Smooth muscle cell (in vitro differentiated cells): ENCODE data around the gene TBX20. TPM values are rescaled to one million over a fixed set of nuclear protein-coding genes. Genes with fewer than 3 reads are reported as not detected.
"Not testable (repeated sequence)": the region's sequence is repeated elsewhere in the genome, so short reads cannot be mapped to it uniquely, and the experiment has no call there.

Source experiments
- DNase-seq: peaks from one replicate; lab custom pipeline; 2025; ENCODE audit not compliant: unreplicated experiment; lab: John Stamatoyannopoulos, UW
- H2AFZ ChIP-seq: fragments of 200-600 bp; sonication (generic); 2 replicates; pipeline ENCODE4 v1.6.0; 2016; ENCODE audit warnings: antibody characterized with exemption, low read depth, mild to moderate bottlenecking
- H3F3A ChIP-seq: fragments of 200-600 bp; sonication (generic); 2 replicates; pipeline ENCODE4 v1.6.0; 2017; ENCODE audit warnings: antibody characterized with exemption, low read depth
- H3K27ac ChIP-seq: fragments of 200-600 bp; sonication (generic); 2 replicates; pipeline ENCODE4 v1.5.1; 2016; ENCODE audit warnings: low read depth, mild to moderate bottlenecking
- H3K27me3 ChIP-seq: fragments of 200-600 bp; sonication (generic); 2 replicates; pipeline ENCODE4 v1.6.1; 2016; ENCODE audit warnings: low read depth, mild to moderate bottlenecking
- H3K36me3 ChIP-seq: fragments of 200-600 bp; sonication (generic); 2 replicates; pipeline ENCODE4 v1.5.1; 2016; ENCODE audit warnings: low read depth
- H3K4me1 ChIP-seq: fragments of 200-600 bp; sonication (generic); 2 replicates; pipeline ENCODE4 v1.5.1; 2016; ENCODE audit warnings: low read depth
- H3K4me2 ChIP-seq: fragments of 200-600 bp; sonication (generic); 2 replicates; pipeline ENCODE4 v1.6.0; 2016; ENCODE audit warnings: mild to moderate bottlenecking
- H3K4me3 ChIP-seq: fragments of 200-600 bp; sonication (generic); 2 replicates; pipeline ENCODE4 v1.5.1; 2016; ENCODE audit warnings: mild to moderate bottlenecking
- H3K79me2 ChIP-seq: fragments of 200-600 bp; sonication (generic); 2 replicates; pipeline ENCODE4 v1.6.0; 2016; ENCODE audit warnings: low read depth, mild to moderate bottlenecking
- H3K9ac ChIP-seq: fragments of 200-600 bp; sonication (generic); 2 replicates; pipeline ENCODE4 v1.6.0; 2016; ENCODE audit warnings: low read depth
- H3K9me3 ChIP-seq: fragments of 200-600 bp; sonication (generic); replicated peaks from 2 replicates; pipeline ENCODE4 v1.5.1; 2016; ENCODE audit warnings: low read depth
- H4K20me1 ChIP-seq: fragments of 200-600 bp; sonication (generic); 2 replicates; pipeline ENCODE4 v1.6.0; 2016; ENCODE audit warnings: low read depth
- WGBS: methylation state at CpG from one replicate; pipeline ENCODE4 v1.1.7; 2016; ENCODE audit warnings: low lambda C conversion rate; 5-methylcytosine and 5-hydroxymethylcytosine counted together
- polyA plus RNA-seq: library from polyadenylated mRNA; unstranded; fragments of >200 nt; fragmentation: Nextera tagmentation; extraction: Ambion mirVana; gene quantifications from 2 replicates; pipeline ENCODE4 v1.2.1, GENCODE V29; 2016
- total RNA-seq: library from RNA; depleted of rRNA; stranded (reverse); fragments of >200 nt; gene quantifications from 2 replicates; pipeline ENCODE4 v1.2.3, GENCODE V29; 2014
- TF ChIP-seq, protein P1 (sequence below): fragments of 200-600 bp; sonication (generic); IDR thresholded peaks from 2 replicates; pipeline ENCODE4 v1.5.1; 2017; ENCODE audit warnings: borderline replicate concordance, mild to moderate bottlenecking, antibody characterized with exemption; ENCODE audit not compliant: insufficient read depth, poor library complexity, severe bottlenecking

Gene TBX20
- total and polyA plus RNA-seq, 2 experiments from 2014 or later, result 4.3 to 58.4 TPM

DNA sequence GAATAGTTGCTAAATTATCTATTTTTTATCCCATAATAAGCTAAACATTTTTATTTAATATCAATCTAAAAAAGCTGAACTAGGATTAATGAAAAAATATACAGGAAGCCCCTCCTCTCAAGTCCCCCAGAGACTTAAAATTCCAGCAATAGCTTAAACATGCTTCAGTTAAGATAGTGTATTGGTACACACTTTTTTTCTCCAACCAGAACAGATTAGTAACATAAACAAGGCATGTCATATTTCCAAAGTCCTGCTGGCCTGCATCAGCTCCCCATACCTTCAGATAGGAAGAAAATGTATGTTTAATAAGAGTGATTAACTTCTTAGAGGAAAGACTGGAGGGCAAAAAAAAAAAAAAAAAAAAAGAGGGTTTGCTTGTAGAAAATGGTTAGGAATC is 7.1 kb downstream of the TBX20 start:
- H3K79me2 ChIP-seq, result peaks cover 100% of the 10 kb centered on the region
- no peak for DNase-seq
- H3K9ac ChIP-seq, result no peak overlapping the region
- peaks cover 23% of the 10 kb centered on the region for H3K4me1 ChIP-seq
- H3K27me3 ChIP-seq, result no peaks in the 10 kb centered on the region
- H3K27ac ChIP-seq, result peak overlapping the region; percentile 86
- H3F3A ChIP-seq, result peaks cover 4% of the 10 kb centered on the region
- TF ChIP-seq, protein P1, sequence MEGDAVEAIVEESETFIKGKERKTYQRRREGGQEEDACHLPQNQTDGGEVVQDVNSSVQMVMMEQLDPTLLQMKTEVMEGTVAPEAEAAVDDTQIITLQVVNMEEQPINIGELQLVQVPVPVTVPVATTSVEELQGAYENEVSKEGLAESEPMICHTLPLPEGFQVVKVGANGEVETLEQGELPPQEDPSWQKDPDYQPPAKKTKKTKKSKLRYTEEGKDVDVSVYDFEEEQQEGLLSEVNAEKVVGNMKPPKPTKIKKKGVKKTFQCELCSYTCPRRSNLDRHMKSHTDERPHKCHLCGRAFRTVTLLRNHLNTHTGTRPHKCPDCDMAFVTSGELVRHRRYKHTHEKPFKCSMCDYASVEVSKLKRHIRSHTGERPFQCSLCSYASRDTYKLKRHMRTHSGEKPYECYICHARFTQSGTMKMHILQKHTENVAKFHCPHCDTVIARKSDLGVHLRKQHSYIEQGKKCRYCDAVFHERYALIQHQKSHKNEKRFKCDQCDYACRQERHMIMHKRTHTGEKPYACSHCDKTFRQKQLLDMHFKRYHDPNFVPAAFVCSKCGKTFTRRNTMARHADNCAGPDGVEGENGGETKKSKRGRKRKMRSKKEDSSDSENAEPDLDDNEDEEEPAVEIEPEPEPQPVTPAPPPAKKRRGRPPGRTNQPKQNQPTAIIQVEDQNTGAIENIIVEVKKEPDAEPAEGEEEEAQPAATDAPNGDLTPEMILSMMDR, result no peak
- peak overlapping the region; percentile 74 for H3K4me3 ChIP-seq
- no peak overlapping the region for H2AFZ ChIP-seq
- H3K36me3 ChIP-seq, result no peaks in the 10 kb centered on the region
- no peaks in the 10 kb centered on the region for H3K9me3 ChIP-seq
- H3K4me2 ChIP-seq, result peak overlapping the region; percentile 86
- peaks cover 74% of the 10 kb centered on the region for H4K20me1 ChIP-seq

DNA sequence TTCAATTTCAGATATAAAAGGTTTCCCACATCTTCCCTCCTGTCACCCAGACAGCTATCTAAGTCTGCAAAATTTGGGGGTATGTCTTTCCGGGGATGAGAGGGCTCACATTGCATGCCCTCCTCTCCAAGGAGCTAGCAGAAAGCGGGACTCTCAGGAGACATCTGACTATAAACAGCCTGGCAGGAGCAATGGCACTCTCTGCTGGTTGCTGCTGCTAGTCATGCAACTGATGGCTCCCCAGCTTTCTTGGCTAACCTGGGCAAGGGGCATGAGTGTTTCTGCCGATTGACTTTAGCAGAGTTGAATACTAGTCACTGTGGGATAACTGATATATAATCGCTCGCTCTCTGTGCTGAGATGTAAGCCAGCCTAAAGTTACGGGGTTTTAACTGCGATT is 12.0 kb downstream of the TBX20 start:
- Histone ChIP-seq H4K20me1 (peaks cover 44% of the 10 kb centered on the region), H3K4me3 (no peak overlapping the region), H3K36me3 (no peaks in the 10 kb centered on the region), H2AFZ (no peak overlapping the region), H3K79me2 (peaks cover 92% of the 10 kb centered on the region), H3K4me1 (peaks cover 13% of the 10 kb centered on the region), H3K27ac (peak overlapping the region; percentile 65), H3K4me2 (no peak overlapping the region), H3F3A (peaks cover 4% of the 10 kb centered on the region), H3K27me3 (no peaks in the 10 kb centered on the region), H3K9me3 (no peaks in the 10 kb centered on the region), H3K9ac (no peak overlapping the region)
- WGBS, result 83% methylated on average over 7 of the region's 7 CpGs
- no peak for DNase-seq
- TF ChIP-seq, protein P1, result no peak

DNA sequence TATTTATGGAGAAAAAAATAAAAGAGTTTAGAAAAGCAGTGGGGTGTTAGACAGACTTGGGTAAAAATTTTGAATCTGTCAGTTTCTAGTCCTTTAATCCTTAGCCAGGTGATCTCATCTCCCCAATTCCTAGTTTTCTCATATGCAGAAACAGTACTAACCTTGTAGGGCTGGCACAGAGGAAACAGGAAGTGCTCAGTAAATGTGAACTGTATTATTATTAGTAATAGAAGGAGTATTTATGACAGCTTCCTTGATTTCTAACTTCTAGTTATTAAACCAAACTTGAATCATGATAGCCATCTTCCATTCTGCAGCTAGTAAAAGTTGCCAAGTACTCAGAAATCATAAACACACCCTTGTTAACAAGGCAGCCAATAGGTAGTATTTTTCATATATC is 12.5 kb downstream of the TBX20 start:
- H3F3A ChIP-seq, result peaks cover 4% of the 10 kb centered on the region
- H3K27me3 ChIP-seq, result no peaks in the 10 kb centered on the region
- no peaks in the 10 kb centered on the region for H3K9me3 ChIP-seq
- H3K27ac ChIP-seq, result peak overlapping the region; percentile 65
- H3K4me2 ChIP-seq, result no peak overlapping the region
- H4K20me1 ChIP-seq, result peaks cover 39% of the 10 kb centered on the region
- H3K79me2 ChIP-seq, result peaks cover 88% of the 10 kb centered on the region
- H2AFZ ChIP-seq, result no peak overlapping the region
- H3K4me1 ChIP-seq, result peaks cover 10% of the 10 kb centered on the region
- H3K4me3 ChIP-seq, result no peak overlapping the region
- H3K36me3 ChIP-seq, result no peaks in the 10 kb centered on the region
- TF ChIP-seq, protein P1, result no peak
- no peak for DNase-seq
- no peak overlapping the region for H3K9ac ChIP-seq

DNA sequence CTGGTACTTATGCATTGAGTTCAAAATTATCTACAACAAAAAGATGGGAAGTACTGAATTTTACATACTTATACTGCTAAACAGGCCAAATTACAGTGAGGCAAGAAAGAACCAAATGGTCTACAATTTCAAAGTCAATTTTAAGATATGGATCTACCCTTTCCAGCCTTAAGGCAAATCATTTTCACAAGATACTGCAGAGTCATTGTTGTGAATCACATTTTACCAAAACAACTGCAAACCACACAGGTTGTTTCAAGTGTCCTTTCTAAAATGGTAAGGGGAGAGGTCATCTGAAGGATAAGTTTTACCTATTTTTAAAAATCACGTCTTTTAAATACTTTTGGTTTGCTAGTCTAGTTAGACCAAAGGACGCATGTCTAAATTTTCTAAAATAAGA is 12.9 kb downstream of the TBX20 start:
- H3K9ac ChIP-seq, H3F3A ChIP-seq, H3K9me3 ChIP-seq, H3K4me1 ChIP-seq, H2AFZ ChIP-seq, H3K36me3 ChIP-seq, DNase-seq, H3K4me2 ChIP-seq, H3K27me3 ChIP-seq, H3K4me3 ChIP-seq: not testable (repeated sequence)
- Histone ChIP-seq H4K20me1 (peaks cover 35% of the 10 kb centered on the region), H3K27ac (peak overlapping the region; percentile 2), H3K79me2 (peaks cover 88% of the 10 kb centered on the region)
- WGBS, result 76% methylated on average over 2 of the region's 2 CpGs

DNA sequence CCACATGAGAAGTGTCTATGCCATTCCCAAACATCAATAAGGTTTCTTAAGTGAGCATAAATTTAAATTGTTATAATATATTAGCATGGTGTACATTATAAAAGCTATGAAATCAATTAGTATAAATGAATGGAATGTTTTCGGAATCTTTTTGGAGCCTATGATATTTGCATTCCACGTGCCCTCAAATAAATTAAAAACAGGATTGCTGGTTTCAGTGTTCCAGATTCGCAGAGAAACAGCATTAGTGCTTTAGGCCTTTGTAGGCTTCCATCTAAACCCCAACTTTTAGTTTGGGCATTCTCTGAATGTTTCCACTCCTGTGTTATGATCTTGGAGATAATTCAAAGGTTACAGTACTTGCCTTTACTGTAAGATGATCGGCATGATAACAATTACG is 15.4 kb downstream of the TBX20 start:
- not testable (repeated sequence) for H3F3A ChIP-seq, H3K9me3 ChIP-seq, H3K4me3 ChIP-seq, H3K4me1 ChIP-seq, H2AFZ ChIP-seq, H3K36me3 ChIP-seq, H3K27me3 ChIP-seq, H3K9ac ChIP-seq, H3K4me2 ChIP-seq, DNase-seq
- Histone ChIP-seq H3K79me2 (peaks cover 86% of the 10 kb centered on the region), H3K27ac (peak overlapping the region; percentile 19), H4K20me1 (peaks cover 34% of the 10 kb centered on the region)
- WGBS, result 92% methylated on average over 5 of the region's 5 CpGs
